GM18951 (cell line): ENCODE results near the gene DMBX1.

Source experiments
- POLR2A ChIP-seq: IDR thresholded peaks from 4 replicates; pipeline ENCODE4 v1.6.1; 2011; ENCODE audit warnings: mild to moderate bottlenecking; ENCODE audit not compliant: insufficient read length, insufficient read depth; ENCODE audit errors: extremely low read depth
- in situ Hi-C: fragments of 300-500 bp; cut with MboI; formaldehyde crosslinking; loops from one replicate; pipeline ENCODE4 v1.12.0; 2022; ENCODE audit warnings: low sequenced_read_pairs, mixed read lengths, inconsistent platforms; ENCODE audit not compliant: unreplicated experiment

DMBX1 gene

GRCh38 chr1:46466477-46467182, 23.0 kb upstream of the DMBX1 start:
- in situ Hi-C loops, result no loop called here
- TF ChIP-seq POLR2A, result no peak

GRCh38 chr1:46467183-46467504, 22.5 kb upstream of the DMBX1 start:
- no peak for TF ChIP-seq POLR2A
- in situ Hi-C loops, result no loop called here

- in situ Hi-C loops, result loop anchor here (10.0 kb wide), 2 partner anchors 55 to 255 kb away; no protein-coding TSS in a partner anchor
Observed at GRCh38 chr1:46469881-46470280, 19.8 kb upstream of the DMBX1 start.

GRCh38 chr1:46471848-46472492, 17.7 kb upstream of the DMBX1 start:
- in situ Hi-C loops, result loop anchor here (10.0 kb wide), 2 partner anchors 53 to 253 kb away; no protein-coding TSS in a partner anchor
- no peak for TF ChIP-seq POLR2A

More at GRCh38 chr1:46469881-46470280, 19.8 kb upstream of the DMBX1 start:
- no peak for TF ChIP-seq POLR2A

- in situ Hi-C loops, result loop anchor here (10.0 kb wide), 2 partner anchors 52 to 252 kb away; no protein-coding TSS in a partner anchor
- no peak for TF ChIP-seq POLR2A
Observed at GRCh38 chr1:46472498-46473181, 17.0 kb upstream of the DMBX1 start.

- in situ Hi-C loops, result loop anchor here (10.0 kb wide), 2 partner anchors 51 to 251 kb away; no protein-coding TSS in a partner anchor
- TF ChIP-seq POLR2A, result no peak
Observed at GRCh38 chr1:46473991-46474390, 15.6 kb upstream of the DMBX1 start.

GRCh38 chr1:46474570-46474969, 15.1 kb upstream of the DMBX1 start:
- in situ Hi-C loops, result loop anchor here (10.0 kb wide), 2 partner anchors 50 to 250 kb away; no protein-coding TSS in a partner anchor
- no peak for TF ChIP-seq POLR2A

GRCh38 chr1:46476673-46477072, 13.0 kb upstream of the DMBX1 start:
- in situ Hi-C loops, result loop anchor here (10.0 kb wide), 2 partner anchors 48 to 248 kb away; no protein-coding TSS in a partner anchor
- TF ChIP-seq POLR2A, result no peak

GRCh38 chr1:46477153-46477929, 12.3 kb upstream of the DMBX1 start:
- no peak for TF ChIP-seq POLR2A
- in situ Hi-C loops, result loop anchor here (10.0 kb wide), 2 partner anchors 47 to 247 kb away; no protein-coding TSS in a partner anchor

GRCh38 chr1:46478721-46479485, 10.7 kb upstream of the DMBX1 start:
- TF ChIP-seq POLR2A, result no peak
- in situ Hi-C loops, result loop anchor here (10.0 kb wide), 2 partner anchors 46 to 246 kb away; no protein-coding TSS in a partner anchor

GRCh38 chr1:46479744-46480350, 9.8 kb upstream of the DMBX1 start:
- no peak for TF ChIP-seq POLR2A
- in situ Hi-C loops, result loop anchor here (10.0 kb wide), 2 partner anchors 45 to 245 kb away; no protein-coding TSS in a partner anchor
